NOMO-1 treated with dmso at 0.1 percent for 144 hours (cell line): Measurements from ENCODE around the gene MCUR1.
"Not testable (repeated sequence)": the region's sequence is repeated elsewhere in the genome, so short reads cannot be mapped to it uniquely, and the experiment has no call there.

Experiments used
- DNase-seq: peaks from one replicate; lab custom pipeline; 2025; ENCODE audit not compliant: unreplicated experiment; lab: John Stamatoyannopoulos, UW

MCUR1 gene

GRCh38 chr6:13814176-13814937, at the start of gene MCUR1:
MCUR1 (minus strand) TSS chr6:13814557; CDS start chr6:13814429, 128 bp downstream.
- DNase-seq = peak; percentile 90

- no peak for DNase-seq
These were observed 49.4 kb upstream of the MCUR1 start for GRCh38 chr6:13863699-13864155.

GRCh38 chr6:13860556-13861185, 46.3 kb upstream of the MCUR1 start:
- not testable (repeated sequence) for DNase-seq

GRCh38 chr6:13859871-13860555, 45.7 kb upstream of the MCUR1 start:
- DNase-seq = no peak

- no peak for DNase-seq
These were observed 40.4 kb upstream of the MCUR1 start for GRCh38 chr6:13854716-13855250.

GRCh38 chr6:13853871-13854270, 39.5 kb upstream of the MCUR1 start:
- no peak for DNase-seq

- DNase-seq = no peak
These were observed 37.4 kb upstream of the MCUR1 start for GRCh38 chr6:13851803-13852202.

GRCh38 chr6:13851330-13851729, 37.0 kb upstream of the MCUR1 start:
- DNase-seq = no peak

- not testable (repeated sequence) for DNase-seq
These were observed 36.3 kb upstream of the MCUR1 start for GRCh38 chr6:13850690-13851089.

GRCh38 chr6:13848522-13849150, 34.3 kb upstream of the MCUR1 start:
- DNase-seq = no peak

- DNase-seq = no peak
These were observed 33.1 kb upstream of the MCUR1 start for GRCh38 chr6:13847326-13848050.

- no peak for DNase-seq
These were observed 32.5 kb upstream of the MCUR1 start for GRCh38 chr6:13846841-13847240.

GRCh38 chr6:13841936-13842335, 27.6 kb upstream of the MCUR1 start:
- DNase-seq = no peak

- DNase-seq = no peak
These were observed 24.3 kb upstream of the MCUR1 start for GRCh38 chr6:13838616-13839015.

- no peak for DNase-seq
These were observed 21.8 kb upstream of the MCUR1 start for GRCh38 chr6:13836170-13836569.

- DNase-seq = no peak
These were observed 20.4 kb upstream of the MCUR1 start for GRCh38 chr6:13834790-13835189.

- DNase-seq = not testable (repeated sequence)
These were observed 19.7 kb upstream of the MCUR1 start for GRCh38 chr6:13834018-13834417.

- DNase-seq = no peak
These were observed 18.4 kb upstream of the MCUR1 start for GRCh38 chr6:13832778-13833177.

GRCh38 chr6:13831615-13832014, 17.3 kb upstream of the MCUR1 start:
- DNase-seq = no peak

GRCh38 chr6:13830803-13831202, 16.4 kb upstream of the MCUR1 start:
- DNase-seq = no peak
